Activated CD4-positive, alpha-beta T cell treated with anti-CD3 and anti-CD28 coated beads, Interleukin-2, amount 50 U/mL, for 48 hours (primary cell): ENCODE measurements around the gene AQR.
"Not testable (repeated sequence)": the region's sequence is repeated elsewhere in the genome, so short reads cannot be mapped to it uniquely, and the experiment has no call there.

ENCODE experiments used
- DNase-seq, 2 experiments: peaks; one replicate each; pipeline ENCODE4 v3.0.0-alpha.2; 2020

AQR gene

DNA sequence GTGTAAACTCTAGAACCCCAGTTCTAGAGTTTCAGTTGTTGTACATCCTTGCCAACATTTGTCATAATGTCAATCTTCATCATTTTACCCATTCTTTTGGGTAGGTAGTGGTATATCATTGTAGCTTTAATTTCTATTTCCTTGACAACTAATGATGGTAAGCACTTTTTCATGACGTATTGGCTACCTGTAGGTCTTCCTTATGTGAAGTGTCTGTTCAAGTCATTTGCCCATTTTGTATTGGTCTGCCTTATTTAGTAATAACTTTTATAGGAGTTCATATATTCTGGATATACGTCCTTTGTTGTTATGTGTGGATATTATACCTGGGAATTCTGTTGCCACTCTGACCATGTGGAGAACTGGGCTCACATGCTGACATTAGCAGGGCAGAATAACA, 100.4 kb downstream of the AQR start:
- no peak for DNase-seq

DNA sequence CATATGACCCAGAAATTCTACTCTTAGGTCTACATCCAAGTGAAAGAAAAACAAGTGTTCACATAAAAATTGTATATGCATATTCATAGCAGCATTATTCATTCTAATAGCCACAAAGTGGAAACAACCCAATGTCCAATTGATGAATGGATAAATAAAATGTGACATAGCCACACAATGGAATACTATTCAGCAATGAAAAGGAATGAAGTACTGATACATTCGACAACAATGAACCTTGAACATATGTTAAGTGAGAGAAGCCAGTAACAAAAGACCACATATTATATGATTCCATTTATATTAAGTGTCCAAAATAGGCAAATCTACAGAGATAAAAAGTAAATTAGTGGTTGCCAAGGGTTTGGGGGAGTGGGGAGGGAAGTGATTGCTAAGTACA, 104.0 kb downstream of the AQR start:
- DNase-seq = no peak

DNA sequence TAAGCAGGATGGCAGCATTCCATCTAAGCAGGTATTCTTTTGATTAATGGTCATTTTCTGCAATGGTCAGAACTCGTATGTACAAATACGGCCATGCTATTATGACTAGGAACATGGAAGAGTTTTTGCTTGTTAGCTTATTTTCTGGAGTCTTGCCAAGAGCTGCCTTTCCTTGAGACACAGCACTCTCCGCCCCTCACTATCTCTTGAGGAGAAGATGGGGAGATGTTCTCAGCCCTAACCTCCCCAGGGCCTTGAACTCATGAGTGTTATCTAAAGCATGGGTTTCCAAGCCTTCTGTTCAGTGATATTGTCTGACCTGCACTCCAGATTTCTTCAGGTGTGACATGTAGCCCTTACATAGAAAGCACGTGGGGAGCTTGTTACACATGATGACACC, 108.3 kb downstream of the AQR start:
- no peak for DNase-seq

DNA sequence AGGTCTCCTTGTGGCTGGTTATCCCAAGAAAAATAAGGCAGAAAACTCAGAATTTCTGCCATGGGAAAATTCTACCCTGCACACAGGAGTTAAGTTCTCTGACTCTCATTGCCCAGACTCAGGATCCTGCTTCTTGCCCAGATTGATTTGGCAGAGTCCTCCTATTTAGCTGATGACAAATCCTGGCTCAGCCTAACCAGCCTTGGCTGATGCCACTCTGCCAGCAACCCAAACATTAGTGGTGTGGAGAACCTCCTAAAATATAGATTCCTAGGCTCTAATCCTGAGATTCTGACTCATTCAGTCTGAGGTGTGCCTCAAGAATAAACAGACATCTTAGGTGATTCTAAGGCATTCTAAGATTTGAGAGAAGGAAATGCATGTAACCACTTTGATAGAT, 113.6 kb downstream of the AQR start:
- DNase-seq = no peak

DNA sequence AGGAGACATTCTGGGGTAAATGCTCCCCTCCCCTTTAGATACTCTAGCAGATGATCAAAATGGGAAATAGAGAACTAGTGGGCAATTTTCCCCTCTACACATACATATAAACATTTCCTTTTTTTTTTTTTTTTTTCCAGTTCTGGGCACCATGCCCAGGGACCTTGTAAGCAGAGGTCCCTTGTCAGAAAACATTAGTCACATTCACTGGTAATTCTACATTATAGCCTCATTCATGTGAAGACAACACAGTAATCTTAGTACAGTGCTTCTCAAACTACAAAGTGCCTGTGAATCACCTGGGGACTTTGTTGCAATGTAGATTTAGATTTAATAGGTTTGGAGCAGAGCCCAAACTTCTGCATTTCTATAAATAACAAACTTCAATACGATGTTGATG, 114.1 kb downstream of the AQR start:
- no peak for DNase-seq

DNA sequence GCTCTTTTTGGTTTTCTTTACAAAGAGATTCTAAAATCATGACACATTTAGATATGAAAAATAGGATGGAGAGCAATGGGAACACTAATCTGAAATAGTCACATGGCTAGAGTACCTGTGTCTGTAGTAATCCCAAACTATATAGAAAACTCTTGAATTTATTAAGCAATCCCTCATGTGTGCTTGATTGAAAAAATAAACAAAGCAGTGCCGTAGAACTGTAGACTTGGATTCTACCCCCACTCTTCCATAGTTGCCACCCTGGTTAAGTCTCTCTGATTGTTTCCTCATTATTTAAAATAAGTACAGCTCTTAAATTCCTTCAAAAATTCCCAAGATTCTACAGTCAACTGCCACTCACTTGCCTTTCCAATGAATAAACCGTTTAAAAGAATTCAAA, 115.3 kb downstream of the AQR start:
- no peak for DNase-seq

DNA sequence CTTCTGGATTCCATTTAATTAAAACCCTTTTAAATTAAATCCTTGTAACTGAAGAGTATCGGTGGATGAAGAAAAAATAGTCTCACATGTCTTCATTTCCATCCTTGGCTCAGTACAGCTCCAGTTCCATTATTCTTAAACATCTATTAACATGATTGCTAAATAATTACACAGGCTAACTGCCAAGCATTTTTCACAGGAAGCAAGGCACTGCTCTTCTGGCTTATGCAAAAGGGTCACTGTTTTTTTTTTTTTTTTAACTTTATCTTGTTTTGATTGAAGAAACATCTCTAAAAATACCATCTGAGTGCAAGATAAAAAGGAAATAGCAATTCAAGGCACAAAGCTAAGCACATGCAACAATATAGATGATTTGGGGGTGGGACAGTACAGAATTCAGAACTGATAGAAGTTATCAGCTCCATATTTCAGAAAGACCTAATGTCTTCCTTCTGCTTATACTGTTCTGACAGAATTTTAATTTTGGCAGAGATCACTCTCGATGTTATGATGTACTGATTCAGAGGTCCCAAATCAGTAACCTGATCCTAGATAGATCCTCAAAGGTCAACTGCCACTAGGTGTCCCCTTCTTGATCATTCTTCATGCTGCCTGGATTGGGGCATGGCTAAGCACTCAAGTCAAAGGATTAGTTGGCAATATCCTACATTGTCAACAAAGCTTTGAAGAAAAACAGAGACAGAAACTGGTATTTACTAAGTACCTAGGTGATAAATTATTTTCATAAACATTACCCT, 116.4 kb downstream of the AQR start:
- no peak for DNase-seq

DNA sequence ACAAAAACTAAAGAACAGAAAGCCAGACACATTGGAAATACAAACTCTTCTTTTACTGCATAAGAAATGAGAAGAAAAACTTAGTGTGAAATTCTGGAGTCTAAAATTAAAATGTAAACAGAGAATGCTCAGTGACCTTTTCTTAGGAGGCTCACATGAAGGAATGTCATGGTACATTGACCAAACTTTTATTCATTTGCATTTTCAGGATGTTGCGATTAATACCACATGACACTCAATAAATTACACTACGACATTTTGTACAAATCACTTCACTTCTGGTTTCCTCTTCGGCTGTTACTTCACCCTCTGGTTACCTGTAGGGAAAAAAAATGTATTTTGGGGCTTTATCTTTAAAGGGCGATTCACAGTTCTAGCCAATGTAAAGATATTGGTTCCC, 117.8 kb downstream of the AQR start:
- no peak for DNase-seq

DNA sequence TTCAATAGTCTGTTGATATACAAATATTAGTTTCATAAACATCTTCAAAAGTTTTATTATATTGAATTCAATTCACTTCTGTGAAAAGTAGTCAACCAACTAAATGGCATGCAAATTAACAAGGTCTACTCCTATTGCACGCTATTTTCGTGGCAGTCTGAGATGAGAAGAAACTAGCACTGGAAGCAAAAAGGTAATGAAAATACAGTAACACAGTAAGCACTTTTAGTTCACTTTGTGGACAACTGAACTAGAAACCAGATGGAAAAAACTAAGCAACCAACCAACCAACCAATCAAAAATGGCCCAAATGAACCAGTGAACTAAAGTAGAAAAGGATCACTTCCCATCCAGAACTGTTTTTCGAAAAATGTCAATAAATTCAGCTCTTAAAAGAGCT, 118.5 kb downstream of the AQR start:
- DNase-seq = no peak

DNA sequence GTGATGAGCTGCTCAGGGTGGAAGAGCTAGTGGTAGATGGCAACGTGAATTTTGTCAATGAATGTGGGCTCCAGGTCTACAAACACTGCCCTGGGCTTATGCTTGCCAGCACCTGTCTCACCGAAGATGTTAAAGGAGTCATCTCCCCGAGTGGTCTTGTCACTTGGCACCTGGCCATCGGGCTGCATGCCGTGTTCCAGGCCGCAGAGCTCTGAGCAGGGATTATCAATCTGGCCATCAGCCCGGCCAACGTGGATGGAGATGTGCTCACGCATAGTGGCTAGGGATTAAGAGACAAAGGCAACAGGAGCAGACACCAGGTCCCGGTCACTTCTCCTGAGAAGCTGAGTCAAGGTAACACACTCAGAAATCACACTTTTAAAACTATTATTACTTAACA, 119.4 kb downstream of the AQR start:
- no peak for DNase-seq

DNA sequence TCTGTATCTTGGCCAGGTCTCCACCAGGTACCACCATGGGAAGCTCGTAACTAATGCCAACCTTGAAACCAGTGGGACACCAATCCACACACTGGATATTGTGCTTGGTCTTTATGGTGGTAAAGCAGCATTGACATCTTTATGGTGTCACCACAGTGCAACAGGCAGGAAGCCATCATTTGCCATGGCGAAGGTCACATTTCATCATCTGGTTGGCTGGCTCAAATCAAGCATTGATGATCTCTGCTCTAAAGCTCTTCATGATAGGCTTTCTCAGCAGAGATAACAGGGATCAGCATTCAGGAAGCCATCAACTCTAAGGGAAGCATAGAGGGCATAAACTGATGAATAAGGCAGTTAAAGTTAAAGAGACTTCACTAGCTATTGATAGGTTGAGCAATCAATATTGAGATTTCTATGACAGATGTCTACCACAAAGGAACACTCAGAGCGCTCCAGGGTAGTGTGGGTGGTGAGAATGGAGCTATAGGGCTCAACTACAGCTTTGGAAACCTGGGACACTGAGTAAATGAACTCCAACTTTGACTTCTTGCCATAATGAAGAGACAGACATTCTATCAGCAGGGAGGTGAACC, 120.1 kb downstream of the AQR start:
- DNase-seq = no peak

DNA sequence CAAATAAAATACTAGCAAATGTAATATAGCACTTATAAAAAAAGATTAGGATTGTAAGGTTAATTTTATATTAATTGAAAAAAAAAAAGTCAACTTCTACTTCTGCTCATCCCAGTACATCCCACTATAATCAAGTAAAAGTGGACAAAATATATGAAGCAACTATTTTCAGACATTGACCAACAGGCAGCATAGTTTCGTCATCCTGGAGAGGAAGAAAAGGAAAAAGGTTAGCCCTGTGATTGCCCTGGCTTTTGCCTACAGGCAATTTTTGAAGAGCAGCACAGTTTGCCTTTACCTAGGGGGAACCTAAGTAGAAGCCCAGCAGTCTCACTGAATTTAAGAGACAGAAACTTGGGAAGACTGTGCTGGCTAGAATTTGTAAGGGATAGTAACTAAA, 121.9 kb downstream of the AQR start:
- no peak for DNase-seq

DNA sequence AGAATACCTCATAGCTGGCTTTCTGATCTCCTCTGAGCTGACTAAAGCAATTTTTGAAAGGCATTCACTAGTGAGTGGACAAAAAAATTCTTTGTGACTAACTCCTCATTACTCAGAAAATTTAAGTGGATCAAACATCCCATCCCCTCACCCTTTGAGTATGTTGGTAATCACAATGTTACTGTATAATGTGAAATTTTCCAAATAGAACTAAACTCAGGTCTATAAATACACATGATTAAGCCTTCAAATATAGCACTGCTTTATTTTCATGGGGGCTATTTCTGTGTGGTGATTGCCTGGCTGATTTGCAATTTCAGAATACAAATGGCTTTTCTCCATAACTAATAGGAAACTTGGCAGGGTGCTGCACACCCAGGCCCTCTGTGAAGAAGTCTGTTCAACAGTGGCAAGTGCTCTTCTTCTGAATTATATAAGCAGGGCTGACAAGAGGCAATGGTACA, 128.2 kb downstream of the AQR start:
- no peak for DNase-seq

DNA sequence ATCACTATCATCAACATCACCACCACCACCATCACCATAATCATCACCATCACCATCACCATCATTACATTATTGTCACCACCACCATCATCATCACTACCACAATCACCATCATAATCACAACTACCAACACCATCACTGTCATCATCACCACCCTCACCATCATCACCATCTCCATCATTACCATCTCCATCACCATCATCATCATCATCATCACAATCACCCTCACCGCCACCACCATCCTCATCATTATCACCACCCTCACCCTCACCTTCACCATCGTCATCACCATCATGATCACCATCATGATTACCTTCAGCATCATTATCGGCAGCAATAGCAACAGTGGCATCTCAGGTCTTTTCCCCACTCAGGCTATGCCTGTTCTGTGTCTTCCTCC, 131.3 kb downstream of the AQR start:
- no peak for DNase-seq

DNA sequence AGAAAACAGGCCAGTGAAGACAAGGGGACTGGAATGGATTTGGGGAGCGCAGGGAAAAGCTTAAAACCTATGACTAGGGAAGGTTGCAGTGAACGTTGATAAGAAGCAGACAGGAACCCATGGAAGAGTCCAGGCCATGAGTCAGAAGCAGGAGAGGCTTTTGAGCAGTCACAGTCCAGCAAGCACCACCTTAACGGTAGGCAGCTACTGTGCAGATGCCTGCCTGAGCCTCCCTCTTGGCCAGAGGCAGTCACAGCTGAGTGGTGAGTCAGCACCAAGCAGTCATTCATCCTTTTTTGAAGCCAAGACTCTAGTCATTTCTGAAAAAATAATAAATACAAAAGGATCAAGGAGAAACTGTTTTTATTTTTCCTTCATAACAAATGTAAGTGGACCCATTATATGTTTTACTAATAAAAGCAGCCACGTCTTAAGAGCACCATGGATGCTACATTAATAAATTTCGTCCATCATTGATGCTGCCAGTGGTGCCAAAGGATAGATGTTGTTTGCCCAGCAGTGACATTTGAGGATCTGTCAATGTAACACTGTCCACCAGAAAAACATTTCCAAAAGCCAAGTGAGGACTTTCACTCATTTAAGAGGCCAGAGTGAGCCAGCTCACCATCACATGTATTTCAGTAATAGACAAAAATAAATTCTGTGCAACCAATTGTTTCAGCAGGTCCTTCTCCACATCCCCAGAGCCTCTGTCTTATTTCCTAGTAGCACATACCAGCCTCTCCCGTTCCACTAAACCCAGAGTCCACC, 132.1 kb downstream of the AQR start:
- DNase-seq = no peak

DNA sequence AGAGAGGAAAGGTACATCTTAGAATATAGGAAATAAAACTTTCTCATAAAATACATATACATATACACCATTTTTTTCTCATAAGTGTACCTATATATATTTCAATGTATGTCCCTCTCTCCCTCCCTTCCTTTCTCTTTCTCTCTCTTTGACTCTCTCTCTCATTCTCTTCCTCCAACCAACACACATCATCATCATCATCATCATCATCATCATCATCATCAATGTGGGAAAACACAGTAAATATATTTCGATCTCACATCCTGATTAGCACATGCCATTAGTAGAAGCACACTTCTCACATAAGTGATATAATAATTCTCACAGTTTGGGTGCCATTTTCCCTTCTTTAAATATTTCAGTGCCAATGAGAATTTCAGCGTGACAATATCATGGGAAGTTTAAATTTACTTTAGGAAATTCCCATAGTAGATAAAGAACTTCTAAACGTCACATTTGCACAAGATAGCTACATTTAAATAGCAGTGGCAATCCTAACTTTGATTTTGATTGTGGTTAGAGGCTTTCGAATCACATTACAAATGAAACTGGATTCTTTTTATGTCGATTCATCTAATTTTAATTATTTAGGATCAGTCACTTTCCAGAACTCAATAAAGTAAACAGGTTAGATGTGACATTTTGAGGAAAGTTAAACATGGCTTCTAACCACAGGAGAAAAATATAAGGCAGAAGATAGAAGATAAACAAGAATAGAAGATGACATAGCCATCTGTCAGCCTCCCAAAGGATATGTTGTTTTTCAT, 141.2 kb downstream of the AQR start:
- DNase-seq = no peak

DNA sequence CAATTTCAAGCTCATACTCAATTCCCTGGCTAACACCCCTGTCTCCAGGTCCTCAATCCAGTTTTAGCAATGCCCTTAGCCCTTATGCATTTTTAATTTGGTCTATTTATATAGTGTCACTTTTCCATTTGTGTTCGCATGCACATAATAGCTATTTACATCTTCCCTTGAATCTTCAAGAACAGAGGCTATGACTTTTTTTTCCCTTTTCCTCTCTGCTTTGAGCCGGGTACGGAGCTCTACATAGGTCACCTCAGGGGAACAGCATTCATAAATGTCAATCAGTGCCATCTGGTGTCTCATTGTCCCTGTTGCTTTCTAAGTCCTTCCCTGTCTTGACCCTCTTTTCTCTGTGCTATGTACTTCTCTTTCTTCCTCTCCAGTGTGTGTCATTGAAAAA, 147.7 kb downstream of the AQR start:
- no peak for DNase-seq

DNA sequence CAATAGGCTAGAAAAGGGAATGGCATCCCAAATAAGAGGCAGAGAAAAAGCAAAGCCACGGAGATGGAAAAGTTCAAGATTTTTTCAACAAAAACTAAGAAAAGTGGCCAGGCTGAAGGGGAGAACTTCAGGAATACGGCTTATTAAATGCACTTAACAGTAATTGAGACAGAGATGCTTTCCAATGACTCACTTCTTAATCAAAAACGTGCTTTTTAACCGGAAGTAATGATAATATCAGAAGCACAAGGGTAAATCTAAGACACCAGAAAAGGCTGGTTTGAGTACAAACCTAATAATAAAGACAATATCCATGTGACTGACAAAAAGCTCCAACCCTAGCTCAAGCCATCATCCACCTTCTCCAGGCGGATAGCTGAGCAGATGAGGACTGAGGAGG, 149.4 kb downstream of the AQR start:
- no peak for DNase-seq

DNA sequence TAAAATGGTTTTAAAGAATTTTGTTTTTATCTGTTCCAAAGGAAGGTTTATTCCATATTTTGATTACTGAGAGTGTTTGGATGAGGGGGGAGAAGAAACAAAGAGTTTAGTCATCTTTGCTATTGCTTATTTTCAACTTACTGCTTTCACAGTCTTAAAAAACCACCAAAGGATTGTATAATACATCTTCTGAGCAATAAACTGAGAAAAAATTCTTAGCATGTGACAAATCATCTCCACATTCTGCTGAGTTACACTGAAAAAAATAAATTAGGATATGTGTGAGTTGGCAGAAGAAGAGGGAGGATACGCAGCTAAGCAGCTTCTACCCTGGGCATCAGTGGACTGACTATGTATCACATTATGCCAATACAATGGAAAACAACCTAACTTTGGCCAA, 151.0 kb downstream of the AQR start:
- no peak for DNase-seq

DNA sequence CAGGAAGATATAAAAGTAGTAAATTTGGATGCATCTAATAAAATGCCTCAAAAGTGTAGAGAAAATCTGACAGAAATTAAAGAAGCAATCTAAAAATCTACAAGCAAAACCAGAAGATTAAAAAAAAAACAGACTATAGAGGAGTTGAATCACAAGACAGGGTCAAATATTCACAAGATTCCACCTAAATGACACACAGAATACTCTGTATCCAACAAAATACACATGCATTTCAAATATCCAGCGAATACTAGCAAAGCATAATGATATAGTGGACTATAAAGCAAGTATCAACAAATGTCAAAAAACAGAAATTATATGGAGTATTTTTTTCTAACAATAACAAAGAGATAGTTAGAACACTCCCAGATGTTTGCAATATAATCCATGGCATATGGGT, 153.7 kb downstream of the AQR start:
- no peak for DNase-seq

DNA sequence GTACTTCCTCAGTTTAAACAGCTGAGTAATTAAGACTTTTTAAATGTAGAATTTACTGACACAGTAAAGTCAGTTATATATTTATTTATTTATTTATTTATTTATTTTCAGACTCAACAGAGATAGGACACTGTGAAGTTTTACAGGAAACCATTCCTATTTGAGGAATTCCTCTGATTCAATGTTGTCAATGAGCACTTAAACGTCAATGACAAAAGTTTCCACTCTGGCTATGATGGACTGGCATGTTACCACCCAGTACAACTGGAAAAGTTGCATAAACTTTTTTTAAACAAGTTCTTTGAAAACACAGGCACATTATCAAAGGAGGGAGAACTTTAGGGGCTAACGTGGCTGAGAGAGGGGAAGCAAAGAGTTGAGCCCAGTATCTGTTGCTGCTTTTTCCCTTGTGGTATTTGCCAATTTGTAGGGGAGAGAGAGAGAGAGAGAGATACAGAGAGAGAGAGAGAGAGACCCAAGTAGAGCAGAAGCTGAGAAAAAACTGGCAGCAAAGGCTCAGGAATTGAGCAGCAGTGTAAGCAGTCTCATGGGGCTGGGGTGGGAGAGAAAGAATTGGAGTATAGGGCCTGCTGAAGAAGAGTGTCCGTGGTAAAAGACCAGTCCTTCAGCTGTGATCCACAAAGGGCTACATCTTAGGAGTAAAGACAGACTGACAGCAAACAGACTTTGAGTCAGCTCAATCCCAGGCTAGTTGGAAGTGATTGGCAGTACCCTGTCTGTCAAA, 155.9 kb downstream of the AQR start:
- no peak for DNase-seq

DNA sequence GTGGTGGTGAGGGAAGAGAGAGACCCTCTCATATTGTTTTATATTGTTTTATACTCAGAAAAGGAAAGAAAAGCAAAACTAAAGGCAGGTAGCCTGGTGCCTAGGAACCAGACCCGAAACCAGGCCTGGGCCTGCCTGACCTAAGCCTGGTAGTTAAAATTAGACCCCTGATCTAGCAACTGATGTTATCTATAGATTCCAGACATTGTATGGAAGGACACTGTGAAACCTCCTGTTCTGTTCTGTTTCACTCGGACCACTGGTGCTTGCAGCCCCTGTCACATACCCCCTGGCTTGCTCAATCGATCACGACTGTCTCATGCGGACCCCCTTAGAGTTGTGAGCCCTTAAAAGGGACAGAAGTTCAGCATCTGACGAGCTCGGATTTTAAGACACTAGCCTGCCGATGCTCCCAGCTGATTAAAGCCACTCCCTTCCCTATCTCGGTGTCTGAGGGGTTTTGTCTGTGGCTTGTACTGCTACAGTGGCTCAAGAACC, 156.6 kb downstream of the AQR start:
- not testable (repeated sequence) for DNase-seq

DNA sequence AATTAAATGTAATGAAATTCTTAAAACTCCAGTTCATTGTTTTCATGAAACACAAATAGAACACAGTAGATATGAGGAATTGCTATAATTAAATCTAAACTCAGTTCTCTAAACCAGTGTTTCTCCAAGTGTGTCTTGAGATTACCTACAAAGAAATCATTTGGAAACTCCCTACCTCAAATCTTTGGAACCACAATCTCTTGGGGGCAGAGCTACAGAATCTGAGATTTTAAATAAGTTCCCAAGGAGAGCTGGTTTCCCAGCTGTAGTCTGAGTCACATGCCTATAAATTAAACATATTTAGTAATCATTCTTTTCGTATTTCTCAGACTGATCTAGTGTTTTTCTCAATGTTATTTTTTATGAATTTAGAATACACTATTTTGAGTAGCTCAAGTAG, 157.2 kb downstream of the AQR start:
- DNase-seq = no peak
